DMS53 (cell line): Measurements from ENCODE around the gene PDE4D.
A peak's percentile ranks its signal among the peaks of the same experiment; 100 is the strongest.

ENCODE experiments used
- DNase-seq: peaks from one replicate; lab custom pipeline; 2025; lab: John Stamatoyannopoulos, UW

Gene PDE4D

DNA sequence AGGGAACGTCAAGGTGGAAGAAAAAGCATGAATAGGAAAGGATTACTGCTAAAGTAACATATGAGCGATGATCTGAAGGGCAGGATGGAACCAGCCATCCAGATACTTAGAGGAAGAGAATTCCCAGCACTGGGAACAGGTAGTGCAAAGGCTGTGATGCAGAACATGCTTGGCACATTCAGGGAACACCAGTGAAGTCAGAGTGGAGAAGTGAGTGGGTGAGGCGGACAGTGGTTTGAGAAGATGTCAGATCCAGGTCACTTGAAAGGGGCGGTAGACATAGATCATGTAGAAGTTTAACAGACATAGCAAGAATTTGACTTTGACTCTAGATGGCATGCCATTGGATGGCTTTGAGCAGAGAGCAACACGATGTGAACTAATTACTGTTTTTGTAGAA lies 374.2 kb downstream of the PDE4D start:
- no peak for DNase-seq

DNA sequence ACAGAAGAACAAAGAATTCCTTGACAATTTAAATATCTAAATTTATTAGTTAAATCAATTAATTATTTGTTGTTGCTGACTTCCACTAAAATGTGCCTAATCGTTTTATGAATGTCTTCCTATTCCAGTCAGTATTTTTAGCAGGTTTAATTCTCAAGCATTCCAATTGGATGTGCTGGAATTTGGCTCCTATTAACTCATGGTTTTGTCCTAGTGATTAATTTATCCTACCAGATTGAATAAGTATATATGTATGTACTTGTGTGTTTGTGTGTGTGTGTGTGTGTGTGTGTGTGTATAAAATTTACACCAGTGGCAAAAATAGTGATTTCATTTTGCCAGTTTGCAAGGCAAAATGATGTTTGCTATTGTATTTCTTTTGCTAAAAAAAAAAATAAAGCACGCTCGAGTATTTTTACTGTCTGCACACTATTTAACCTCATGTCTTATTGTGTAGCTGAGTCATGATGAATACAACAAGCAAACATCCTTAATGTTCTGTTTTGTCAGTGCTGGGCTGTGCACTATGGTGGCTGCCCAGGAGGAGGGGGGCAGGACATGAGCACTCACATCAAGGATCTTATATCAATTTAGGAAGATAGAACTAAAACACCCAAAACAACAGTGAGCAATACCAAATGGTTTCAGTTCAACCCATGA lies 375.5 kb downstream of the PDE4D start:
- DNase-seq = peak; percentile 54

DNA sequence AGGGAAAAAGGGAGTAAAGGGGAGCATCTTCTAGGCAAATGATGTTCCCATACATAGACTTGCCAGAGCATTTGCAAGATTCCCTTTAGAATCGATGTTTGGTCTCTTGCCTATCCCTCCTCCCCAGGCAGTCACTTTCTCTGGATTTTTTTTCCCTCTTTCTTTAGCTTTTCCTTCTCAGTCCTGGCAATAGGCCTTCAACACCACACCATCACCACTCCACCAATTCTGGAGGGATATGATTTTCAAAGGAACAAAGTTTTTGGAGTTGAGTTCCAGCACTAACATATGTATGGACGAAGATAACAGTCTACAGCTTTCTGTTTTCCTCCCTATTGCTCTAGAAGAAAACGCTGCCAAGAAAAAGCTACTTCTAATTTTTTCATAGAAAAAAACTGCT lies 377.4 kb downstream of the PDE4D start:
- no peak for DNase-seq

DNA sequence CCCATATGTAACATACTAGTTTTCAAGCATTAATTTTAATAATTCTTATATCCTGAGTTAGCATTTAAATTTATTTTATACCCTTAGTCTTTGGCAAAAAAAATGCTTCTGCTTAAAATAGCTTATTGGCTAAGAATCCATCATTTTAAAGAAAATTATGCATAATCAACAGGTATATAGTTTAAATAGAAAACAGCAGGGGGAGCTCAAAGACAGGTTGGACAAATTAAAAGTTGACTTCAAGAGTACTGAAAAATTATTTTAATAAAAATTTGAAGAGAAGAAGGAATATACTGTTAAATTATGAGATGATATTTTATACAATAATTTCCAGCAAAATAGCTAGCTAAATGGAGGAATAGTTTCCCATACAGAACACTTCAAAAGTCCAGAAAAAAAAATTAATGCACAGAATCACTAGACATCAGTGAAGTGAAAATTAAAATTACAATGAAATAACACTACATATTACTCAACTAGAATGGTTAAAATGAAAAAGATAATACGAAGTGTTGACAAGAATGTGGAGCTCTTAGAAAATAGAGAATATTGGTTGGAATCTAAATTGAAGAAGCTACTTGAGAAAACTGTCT lies 387.1 kb downstream of the PDE4D start:
- peak; percentile 79 for DNase-seq

DNA sequence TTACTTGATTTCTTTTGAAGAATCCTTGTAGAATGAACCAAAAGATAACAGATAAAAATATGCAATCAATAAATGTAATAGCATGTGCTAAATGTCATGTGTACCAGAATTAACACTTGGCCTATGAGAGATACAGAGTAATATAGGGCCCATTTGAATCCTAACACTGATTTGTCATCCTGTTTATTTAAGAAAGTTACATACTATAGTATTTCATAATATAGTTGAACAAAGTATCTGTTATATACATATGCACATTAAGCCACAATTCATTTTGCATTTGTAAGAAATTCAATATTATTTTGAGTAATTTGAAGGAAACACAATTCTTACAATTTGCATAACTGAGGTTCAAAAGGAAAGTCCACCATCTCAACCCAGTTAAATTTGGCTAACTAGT lies 389.5 kb downstream of the PDE4D start:
- DNase-seq = no peak

DNA sequence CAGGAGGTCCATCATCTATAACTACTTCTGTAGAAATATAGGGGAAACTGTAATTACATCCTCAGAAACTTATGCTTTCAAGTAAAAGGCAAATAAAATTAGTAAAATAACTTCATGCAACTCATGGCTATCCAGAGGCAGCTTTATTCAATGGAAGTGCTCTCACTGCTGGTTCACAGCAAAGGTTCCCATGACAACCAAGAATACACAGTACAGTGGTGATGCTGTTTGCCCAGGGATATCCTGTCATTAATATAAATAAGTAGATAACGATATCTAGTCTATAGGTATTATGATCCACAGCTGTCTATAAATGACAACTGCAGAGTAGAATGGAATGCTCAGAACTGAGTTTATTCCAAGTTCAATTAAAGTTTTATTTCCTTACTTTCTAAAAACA lies 390.3 kb downstream of the PDE4D start:
- peak; percentile 96 for DNase-seq

DNA sequence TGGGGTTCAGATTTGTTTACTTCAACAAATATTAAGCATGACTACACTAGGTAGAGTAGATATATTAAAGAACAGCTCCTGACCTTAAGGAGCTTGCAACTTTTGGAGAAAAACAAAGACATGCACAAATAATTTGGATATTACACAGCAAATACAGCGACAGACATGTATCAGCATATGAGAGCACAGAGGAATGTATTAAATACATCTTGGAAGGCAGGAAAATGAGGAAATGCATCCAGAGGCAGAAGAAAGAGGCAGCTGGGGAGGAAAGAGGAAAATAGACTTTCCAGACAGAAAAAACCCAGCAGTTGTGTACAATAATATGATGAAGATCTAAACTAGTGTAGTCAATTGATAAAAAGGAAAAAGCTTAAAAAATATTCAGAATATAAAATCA lies 392.2 kb downstream of the PDE4D start:
- DNase-seq = no peak

DNA sequence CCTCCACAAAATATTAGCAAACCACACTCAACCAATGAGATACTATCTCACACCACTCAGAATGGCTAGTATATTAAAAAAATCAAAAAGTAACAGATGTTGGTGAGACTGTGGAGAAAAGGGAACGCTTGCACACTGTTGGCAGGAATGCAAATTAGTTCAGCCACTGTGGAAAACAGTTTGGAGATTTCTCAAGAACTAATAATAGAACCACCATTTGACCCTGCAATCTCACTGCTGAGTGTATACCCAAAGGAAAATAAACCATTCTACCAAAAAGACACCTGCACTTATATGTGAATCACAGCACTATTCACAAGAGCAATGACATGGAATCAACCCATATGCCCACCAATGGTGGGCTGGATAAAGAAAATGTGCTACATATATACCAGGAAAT lies 393.5 kb downstream of the PDE4D start:
- DNase-seq = no peak

DNA sequence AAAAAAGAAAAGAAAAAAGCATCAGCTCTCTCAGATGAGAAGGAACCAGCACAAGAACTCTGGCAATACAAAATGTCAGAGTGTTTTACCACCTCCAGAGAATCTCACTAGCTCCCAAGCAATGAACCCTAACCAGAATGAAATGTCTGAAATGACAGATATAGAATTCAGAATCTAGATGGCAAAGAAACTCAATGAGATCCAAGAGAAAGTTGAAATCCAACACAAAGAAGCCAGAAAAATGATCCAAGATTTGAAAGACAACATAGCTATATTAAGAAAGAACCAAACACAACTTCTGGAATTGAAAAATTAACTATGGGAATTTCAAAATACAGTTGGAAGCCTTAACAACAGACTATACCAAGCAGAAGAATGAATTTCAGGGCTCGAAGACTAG lies 396.3 kb downstream of the PDE4D start:
- no peak for DNase-seq

DNA sequence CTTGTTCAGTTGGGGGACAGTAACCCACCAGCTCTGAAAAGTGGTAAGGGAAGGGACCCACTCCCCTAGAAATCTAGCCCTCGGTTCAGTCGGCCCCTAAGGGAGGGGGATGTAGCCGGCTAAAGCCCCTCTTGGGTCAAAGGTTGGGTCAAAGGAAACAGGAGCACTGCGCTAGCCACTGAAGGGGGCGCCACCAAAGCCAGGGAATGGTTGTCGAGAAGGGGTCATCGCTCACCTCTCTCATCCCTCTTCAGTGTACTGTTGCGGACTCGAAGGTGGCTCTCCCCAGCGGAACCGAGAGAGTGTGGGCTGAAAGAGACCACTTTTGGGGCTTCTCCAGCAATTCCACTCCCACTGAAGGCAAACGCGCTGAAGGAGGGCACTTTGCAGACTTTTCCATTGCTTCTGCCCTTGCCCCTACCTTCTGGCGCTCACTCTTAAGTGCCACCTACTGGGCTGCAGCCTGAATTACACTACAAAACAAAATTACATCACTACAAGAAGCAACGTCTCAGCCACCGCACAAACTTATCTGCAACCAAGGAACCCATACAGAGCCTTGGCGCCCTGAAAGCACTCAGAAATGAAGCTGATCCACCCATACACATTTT lies 396.9 kb downstream of the PDE4D start:
- DNase-seq = peak; percentile 33

DNA sequence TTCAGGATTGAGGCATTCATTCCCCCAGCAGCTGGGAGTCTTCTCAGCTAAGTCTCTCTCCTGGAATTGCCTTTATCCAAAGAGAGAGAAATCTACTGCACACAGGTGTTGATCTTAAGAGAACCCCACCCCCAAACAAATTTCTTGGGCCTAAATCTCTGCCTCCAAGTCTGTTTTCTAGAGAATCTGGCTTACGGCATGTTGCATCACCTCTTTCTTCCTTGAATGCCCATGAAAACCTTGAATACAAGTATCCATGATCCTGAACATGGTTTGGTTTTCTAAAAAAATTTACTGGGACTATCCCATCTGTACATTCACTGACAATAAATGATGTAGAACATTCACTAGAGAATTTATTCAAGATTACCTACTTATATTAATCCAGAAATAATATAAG lies 401.6 kb downstream of the PDE4D start:
- DNase-seq = no peak

DNA sequence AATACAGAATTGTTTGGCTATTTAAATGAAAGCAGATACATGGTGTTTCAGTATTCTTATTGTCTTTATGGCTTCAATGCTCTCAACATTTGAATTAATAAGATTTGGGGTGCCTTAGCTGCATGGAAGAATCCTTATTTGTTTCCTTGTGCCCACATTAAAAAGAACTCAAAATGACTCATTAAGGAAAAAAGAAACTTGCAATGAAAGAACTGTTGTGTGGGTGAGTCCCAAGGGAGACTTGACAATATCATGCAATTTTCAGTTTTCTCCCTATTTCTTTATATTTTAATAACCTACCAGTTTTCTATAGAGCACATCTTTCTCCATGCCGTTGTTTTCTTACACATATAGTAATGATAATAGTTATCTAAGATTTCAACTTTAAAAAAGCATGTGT lies 404.0 kb downstream of the PDE4D start:
- DNase-seq = no peak

DNA sequence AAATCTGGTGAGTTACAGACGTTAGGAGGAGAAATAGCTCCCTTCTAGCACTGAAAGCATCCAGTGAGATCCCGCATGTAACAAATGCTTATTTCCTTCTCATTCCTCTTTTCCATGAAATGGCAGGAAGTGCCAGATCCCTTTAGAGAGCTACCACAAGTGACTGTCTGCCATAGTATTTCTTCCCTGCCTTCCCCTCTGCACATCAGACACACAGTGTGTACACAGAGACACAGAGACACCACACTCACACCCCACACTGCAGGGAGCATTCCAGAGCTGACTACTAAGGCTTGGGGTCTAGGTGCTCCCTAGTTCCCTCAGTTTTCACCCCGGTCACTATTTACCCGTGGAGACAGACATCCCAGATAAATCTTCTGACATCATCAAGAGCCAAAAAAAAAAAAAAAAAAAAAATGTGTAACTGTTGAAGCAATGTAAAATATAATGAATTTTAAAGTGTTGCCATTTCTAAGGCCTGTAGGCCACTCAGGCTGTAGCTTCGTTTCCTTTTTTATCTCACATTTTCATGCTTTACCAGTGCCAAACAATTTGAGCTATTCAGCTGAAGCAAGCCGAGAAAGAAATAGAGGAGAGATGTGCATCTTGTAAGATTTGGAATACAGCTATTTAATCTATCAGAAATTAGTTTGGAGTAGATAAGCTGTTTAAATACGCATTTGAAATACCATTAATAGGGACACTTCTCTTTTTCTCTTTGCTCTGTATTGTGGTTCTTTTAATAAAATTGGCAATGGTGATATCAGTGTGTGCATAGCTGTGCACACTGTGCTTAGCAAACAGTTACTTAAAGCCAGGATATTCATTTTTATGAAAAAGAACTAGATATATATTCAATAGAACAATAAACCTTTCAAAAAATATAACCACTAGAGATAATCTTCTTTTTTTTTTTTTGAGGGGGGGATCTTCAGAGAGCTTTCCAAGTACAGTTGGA lies 405.5 kb downstream of the PDE4D start:
- DNase-seq = peak; percentile 21

DNA sequence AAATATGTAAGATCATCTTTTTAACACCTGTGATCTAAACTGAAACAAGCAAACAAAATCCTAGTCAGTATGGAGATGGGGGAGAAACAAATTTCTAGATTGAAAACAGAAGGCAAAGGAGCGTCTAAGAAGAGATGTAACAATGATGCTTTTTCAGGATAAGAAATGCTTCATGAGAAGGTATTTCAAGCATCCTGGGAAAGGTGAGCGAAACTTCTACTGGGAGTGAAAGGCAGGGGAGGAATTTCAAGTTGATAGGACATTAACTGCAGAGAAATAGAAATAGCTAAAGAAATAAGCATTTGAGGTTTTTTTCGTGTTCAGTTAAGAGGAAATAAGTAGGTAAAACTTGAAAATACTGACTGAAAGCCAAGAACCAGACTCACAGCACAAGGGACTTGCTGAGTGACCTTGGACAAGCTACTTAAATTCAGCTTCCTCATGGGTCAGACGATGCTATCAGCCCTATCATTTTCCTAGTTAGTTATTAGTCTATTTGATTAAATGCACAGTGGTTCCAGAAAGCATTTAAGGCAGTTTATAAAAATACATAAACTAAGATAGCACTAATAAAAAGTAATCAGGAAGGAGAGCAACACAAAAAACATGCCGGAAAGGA lies 406.3 kb downstream of the PDE4D start:
- DNase-seq = no peak

DNA sequence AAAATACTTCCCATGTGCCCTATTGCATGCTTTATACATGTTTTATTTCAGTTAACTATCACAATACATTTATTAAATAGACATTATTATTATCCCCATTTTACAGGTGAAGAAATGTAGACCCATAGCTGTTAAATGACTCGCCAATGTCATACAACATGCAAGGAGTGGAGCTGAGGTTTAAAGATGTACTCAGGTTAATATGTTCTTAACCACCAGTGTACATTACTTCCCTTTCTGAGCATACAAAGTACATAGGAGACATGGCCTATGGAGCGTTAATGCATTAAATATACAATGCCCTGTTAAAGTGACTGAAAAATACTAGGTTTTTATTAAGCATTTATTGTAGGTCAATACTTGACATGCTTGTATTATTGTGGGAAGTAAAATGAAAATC lies 407.0 kb downstream of the PDE4D start:
- no peak for DNase-seq

DNA sequence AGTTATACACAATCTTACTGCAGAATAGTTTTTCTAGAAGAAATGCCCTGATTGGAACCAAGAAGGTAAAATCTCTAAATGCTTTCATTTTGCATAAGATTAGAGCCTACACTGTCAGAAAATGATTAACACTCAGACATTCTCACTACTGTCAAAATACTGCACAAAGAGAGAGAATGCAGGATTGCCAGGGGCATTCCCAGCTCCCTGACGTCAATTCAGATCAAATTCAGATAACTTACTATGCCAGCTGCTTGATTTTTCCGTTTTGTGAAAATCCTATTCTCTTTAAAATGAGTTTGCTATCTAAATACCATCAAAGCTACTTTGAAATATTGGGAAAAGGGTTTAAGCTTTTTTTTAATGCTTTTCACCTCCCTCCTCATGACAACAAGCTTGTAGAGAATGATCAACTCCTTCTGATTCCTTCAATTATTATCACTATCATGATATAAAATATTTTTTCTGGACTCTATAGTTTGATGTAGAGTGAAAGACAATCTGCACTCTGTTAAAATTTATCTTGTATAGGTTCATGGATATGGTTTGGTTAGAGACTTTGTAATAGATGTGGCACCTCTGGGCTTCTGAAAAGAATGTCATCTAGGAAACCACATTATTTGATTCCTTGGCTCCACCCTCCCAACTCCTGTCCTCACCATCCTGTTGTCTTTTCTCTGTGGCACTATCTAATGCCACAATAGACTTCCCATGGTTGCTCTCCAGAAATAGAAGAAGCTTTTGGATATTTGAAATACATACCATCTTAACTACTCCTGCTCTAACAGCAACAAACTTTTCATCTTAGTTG lies 407.7 kb downstream of the PDE4D start:
- DNase-seq = no peak

DNA sequence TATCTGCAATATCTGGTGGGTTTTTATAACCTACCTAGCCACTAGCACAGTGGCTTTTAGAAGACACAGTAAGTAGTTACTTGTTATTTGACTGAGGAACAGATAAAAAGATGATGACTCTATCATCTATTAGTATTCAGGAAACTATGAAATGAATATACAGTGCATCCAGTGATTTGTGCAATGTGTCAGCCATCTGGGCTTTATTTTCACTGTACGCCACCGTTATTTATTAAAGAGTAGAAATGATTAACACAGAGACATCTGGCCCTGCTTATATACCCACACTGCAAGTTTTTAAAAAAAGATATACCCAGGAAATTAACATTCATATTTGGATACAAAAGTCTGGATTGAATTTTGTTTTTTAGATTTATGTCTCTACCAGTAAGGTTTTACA lies 408.4 kb downstream of the PDE4D start:
- DNase-seq = no peak

DNA sequence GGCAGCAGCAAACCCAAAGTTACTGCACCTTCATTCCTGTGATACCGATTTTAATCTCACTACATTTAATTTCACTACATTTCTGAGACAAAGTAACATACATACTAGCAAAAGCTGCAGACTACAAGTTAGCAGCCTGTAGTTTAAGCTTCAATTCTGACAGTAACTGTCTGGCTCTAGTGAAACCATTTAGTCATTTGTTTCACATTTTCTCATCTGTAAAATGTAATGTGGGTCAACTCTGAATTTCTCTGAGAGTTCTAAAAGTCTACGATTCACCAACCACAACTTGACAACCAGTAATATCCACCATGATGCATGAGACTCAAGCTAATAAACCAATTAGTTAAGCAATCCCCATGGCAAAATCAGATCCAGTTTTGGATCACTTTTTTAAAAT lies 408.9 kb downstream of the PDE4D start:
- DNase-seq = no peak

DNA sequence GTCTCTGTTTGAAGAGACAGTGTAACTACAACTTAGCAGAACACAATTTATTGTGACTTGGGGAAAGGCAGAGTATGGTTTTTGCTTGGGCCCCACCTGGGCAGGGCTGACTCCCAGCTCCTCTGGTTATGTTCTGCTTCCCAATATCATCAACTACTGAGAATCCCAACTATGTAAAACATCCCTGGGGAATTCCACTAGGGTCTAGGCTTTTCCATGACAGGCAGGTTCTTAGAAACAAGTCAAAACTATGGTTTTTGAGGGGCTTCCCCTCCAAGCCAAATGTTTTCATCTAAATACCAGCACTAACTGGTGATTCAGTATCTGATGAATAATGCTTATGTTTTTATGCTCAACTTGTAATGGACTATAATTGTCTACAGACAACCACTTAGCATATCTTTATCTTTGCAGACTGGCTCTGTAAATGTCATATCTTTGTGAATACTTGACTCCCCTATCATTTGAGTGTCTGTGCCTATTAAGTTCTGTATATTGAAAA lies 409.5 kb downstream of the PDE4D start:
- no peak for DNase-seq

DNA sequence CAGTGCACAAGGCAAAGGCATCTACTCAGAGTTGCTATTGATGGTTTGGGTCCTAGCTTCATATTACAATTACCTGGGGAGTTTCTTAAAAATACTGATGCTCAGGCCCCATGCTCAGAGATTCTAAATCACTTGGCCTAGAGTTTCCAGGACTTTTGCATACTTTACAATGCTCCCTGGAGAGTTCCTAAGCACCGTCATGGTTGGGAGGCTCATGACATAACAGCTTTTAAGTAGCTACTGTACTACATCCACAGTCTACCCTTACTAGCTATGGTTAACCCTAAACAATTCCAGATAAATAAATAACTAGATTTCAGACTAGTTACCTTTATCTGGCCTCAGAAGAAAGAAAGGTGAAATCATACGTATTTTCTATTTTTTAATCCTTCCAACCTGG lies 414.4 kb downstream of the PDE4D start:
- no peak for DNase-seq

DNA sequence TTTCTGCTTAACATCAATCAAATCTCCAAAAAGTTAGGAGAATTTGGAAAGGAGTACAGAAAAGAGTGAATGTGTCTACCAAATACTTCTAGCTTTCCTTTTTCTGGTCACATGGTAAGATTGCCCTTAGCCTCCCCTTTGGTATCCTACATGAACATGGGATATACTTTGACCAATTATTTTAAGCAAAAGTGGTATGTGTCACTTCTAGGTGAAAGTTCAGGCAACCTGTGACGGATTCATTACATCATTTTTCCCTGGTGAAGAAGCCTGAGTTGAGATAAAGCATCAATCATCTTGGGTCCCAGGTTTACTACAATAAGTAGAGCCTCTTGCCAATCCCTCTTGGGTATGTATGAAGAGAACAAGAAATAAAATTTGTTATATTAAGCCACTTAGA lies 419.2 kb downstream of the PDE4D start:
- no peak for DNase-seq
